GM23338 (cell line): ENCODE results near the gene EEF1AKMT4. TPM values are rescaled to one million over a fixed set of nuclear protein-coding genes. Genes with fewer than 3 reads are reported as not detected.

Experiments used
- ATAC-seq: fragments of 200-7000 bp; cut with Tn5 transposase; 3 replicates; pipeline ENCODE4 v1.9.1; 2020
- DNase-seq: peaks from one replicate; pipeline ENCODE4 v3.0.0-alpha.2; 2015; ENCODE audit warnings: low spot score
- H2AFZ ChIP-seq: fragments of 200-600 bp; sonication (generic); 2 replicates; pipeline ENCODE4 v1.8.0; 2016; ENCODE audit warnings: antibody characterized with exemption, mild to moderate bottlenecking, moderate library complexity
- H3F3A ChIP-seq: fragments of 200-600 bp; sonication (generic); replicated peaks from 2 replicates; pipeline ENCODE4 v1.8.0; 2017; ENCODE audit warnings: antibody characterized with exemption, mixed run types, low read depth
- H3K27ac ChIP-seq: fragments of 200-600 bp; sonication (generic); 2 replicates; pipeline ENCODE4 v1.6.1; 2016; ENCODE audit warnings: low read depth
- H3K27me3 ChIP-seq: fragments of 200-600 bp; sonication (generic); 2 replicates; pipeline ENCODE4 v1.8.0; 2016; ENCODE audit warnings: mild to moderate bottlenecking, mixed run types, moderate library complexity; ENCODE audit not compliant: insufficient read depth
- H3K36me3 ChIP-seq: fragments of 200-600 bp; sonication (generic); 2 replicates; pipeline ENCODE4 v1.8.0; 2016; ENCODE audit warnings: mild to moderate bottlenecking; ENCODE audit not compliant: insufficient read depth
- H3K4me1 ChIP-seq: fragments of 200-600 bp; sonication (generic); 2 replicates; pipeline ENCODE4 v1.8.0; 2016; ENCODE audit warnings: mild to moderate bottlenecking, moderate library complexity; ENCODE audit not compliant: insufficient read depth
- H3K4me2 ChIP-seq: fragments of 200-600 bp; sonication (generic); 2 replicates; pipeline ENCODE4 v1.7.1; 2017; ENCODE audit warnings: mixed run types
- H3K4me3 ChIP-seq: fragments of 200-600 bp; sonication (generic); 2 replicates; pipeline ENCODE4 v1.6.1; 2016; ENCODE audit warnings: mixed run types
- H3K79me2 ChIP-seq: fragments of 200-600 bp; sonication (generic); replicated peaks from 2 replicates; pipeline ENCODE4 v1.8.0; 2017; ENCODE audit warnings: mild to moderate bottlenecking; ENCODE audit not compliant: insufficient read depth
- H3K9me2 ChIP-seq: fragments of 200-600 bp; sonication (generic); 2 replicates; pipeline ENCODE4 v1.8.0; 2017; ENCODE audit not compliant: insufficient read depth
- H4K20me1 ChIP-seq: fragments of 200-600 bp; sonication (generic); replicated peaks from 2 replicates; pipeline ENCODE4 v1.8.0; 2017; ENCODE audit warnings: mild to moderate bottlenecking; ENCODE audit not compliant: insufficient read depth
- H3K27ac Mint-ChIP-seq: 2 replicates; pipeline ENCODE4 v1.8.0; 2020; ENCODE audit warnings: inconsistent platforms, mild to moderate bottlenecking, moderate library complexity, mixed read lengths
- H3K27me3 Mint-ChIP-seq: 3 replicates; pipeline ENCODE4 v1.8.0; 2022; ENCODE audit warnings: low read depth, mild to moderate bottlenecking, moderate library complexity, mixed read lengths, inconsistent platforms; ENCODE audit not compliant: insufficient read depth, poor library complexity
- H3K36me3 Mint-ChIP-seq: 3 replicates; pipeline ENCODE4 v1.8.0; 2021; ENCODE audit warnings: low read depth, mild to moderate bottlenecking, inconsistent platforms, moderate library complexity, mixed read lengths
- H3K4me1 Mint-ChIP-seq: 3 replicates; pipeline ENCODE4 v1.8.0; 2020; ENCODE audit warnings: mild to moderate bottlenecking, inconsistent platforms, mixed read lengths
- H3K4me3 Mint-ChIP-seq: 3 replicates; pipeline ENCODE4 v1.8.0; 2021; ENCODE audit warnings: moderate library complexity, mild to moderate bottlenecking, inconsistent platforms, mixed read lengths
- H3K9me3 Mint-ChIP-seq: 3 replicates; pipeline ENCODE4 v1.8.0; 2020; ENCODE audit warnings: moderate library complexity, mild to moderate bottlenecking, inconsistent platforms, mixed read lengths
- CTCF ChIP-seq, 2 experiments: fragments of 200-600 bp in 1 of 2; sonication (generic) in 1 of 2; conservative IDR thresholded peaks; 2 replicates each; pipeline versions ENCODE4 v1.5.1 to v1.6.1; 2016 to 2017; ENCODE audit warnings: antibody characterized with exemption in 2 of 2, low read depth in 2 of 2, mild to moderate bottlenecking in 2 of 2, moderate library complexity in 1 of 2
- EZH2 ChIP-seq: fragments of 200-600 bp; sonication (generic); IDR thresholded peaks from one replicate; pipeline ENCODE4 v1.8.0; 2017; ENCODE audit warnings: antibody characterized with exemption, mild to moderate bottlenecking, low read depth; ENCODE audit not compliant: unreplicated experiment
- EZH2phosphoT487 ChIP-seq: fragments of 200-600 bp; sonication (generic); IDR thresholded peaks from one replicate; pipeline ENCODE4 v1.8.1; 2018; ENCODE audit warnings: antibody characterized with exemption; ENCODE audit not compliant: unreplicated experiment
- NANOG ChIP-seq: IDR thresholded peaks from 2 replicates; pipeline ENCODE4 v1.6.1; 2016; ENCODE audit warnings: antibody characterized with exemption, borderline replicate concordance
- POLR2AphosphoS5 ChIP-seq: IDR thresholded peaks from 2 replicates; pipeline ENCODE4 v1.6.1; 2016; ENCODE audit warnings: antibody characterized with exemption, low read depth
- ZNF114 ChIP-seq: fragments of 250-450 bp; sonication (Bioruptor Pico); IDR thresholded peaks from 2 replicates; pipeline ENCODE4 v1.5.0; 2020; ENCODE audit warnings: mild to moderate bottlenecking, moderate library complexity
- polyA plus RNA-seq: library from polyadenylated mRNA; unstranded; fragments of >200 nt; fragmentation: Nextera tagmentation; extraction: Ambion mirVana; gene quantifications from 2 replicates; pipeline ENCODE4 v1.2.1, GENCODE V29; 2016
- total RNA-seq: library from RNA; depleted of rRNA; stranded (reverse); fragments of >200 nt; shearing (Covaris generic); gene quantifications from 2 replicates; pipeline ENCODE4 v1.2.3, GENCODE V29; 2014

The EEF1AKMT4 gene
- total and polyA plus RNA-seq, 2 experiments from 2014 or later: 12.9 to 14.3 TPM

- H3K36me3 Mint-ChIP-seq: no peaks in the 10 kb centered on the region; the same call in 2 of the 3 replicates
- TF ChIP-seq CTCF (conservative IDR thresholded peaks at IDR 0.05; ENCODE audit: low read depth in 2 of 2): peak in 1 of 2 experiments; percentile 35; a peak in 2 of 4 replicates
- no peak for TF ChIP-seq EZH2
- H3K9me3 Mint-ChIP-seq: no peaks in the 10 kb centered on the region; the same call in 2 of the 3 replicates
- Histone ChIP-seq H3K27ac (no peak overlapping the region), H3K4me2 (no peak overlapping the region), H3K36me3 (no peaks in the 10 kb centered on the region), H4K20me1 (0 out of 2 replicates have a peak, but pooled peaks cover 6% of the 10 kb centered on the region), H3K4me3 (no peak overlapping the region), H3F3A (no peaks in the 10 kb centered on the region), H3K79me2 (no peaks in the 10 kb centered on the region), H3K9me2 (no peaks in the 10 kb centered on the region), H3K27me3 (peaks cover 40% of the 10 kb centered on the region), H3K4me1 (no peaks in the 10 kb centered on the region), H2AFZ (no peak overlapping the region)
- peaks cover 6% of the 10 kb centered on the region; the same call in 1 of the 3 replicates for H3K4me1 Mint-ChIP-seq
- H3K27ac Mint-ChIP-seq: no peak overlapping the region
- ATAC-seq (no peak), DNase-seq (no peak)
- H3K27me3 Mint-ChIP-seq: peaks cover 28% of the 10 kb centered on the region
- no peak overlapping the region for H3K4me3 Mint-ChIP-seq
These were observed 12.8 kb upstream of the EEF1AKMT4 start for GRCh38 chr3:184236636-184237035.

DNA sequence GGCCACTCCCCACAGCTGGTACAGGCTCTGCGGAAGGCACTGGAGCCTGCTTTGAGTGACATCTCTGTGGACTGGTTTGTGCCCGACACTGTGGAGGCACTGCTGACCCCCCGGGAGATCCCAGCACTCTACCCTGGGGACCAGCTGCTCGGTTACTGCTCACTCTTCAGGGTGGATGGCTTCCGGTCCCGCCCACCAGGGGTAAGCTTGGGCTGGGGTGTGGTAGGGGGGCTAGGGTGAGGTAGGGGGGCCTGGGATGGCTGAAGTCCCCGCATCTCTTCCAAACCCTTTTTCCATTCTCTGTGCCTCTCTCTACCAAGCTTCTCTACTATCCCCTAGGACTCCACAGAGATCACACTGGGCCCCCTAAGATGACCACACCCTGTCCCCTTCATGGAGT lies 12.3 kb upstream of the EEF1AKMT4 start:
- DNase-seq (no peak), ATAC-seq (no peak)
- no peaks in the 10 kb centered on the region for H3K79me2 ChIP-seq
- peaks cover 8% of the 10 kb centered on the region for H3K4me1 Mint-ChIP-seq
- no peak overlapping the region for H3K27ac ChIP-seq
- H3K4me3 ChIP-seq: no peak overlapping the region
- no peak overlapping the region; the same call in 2 of the 3 replicates for H3K4me3 Mint-ChIP-seq
- H4K20me1 ChIP-seq: peaks cover 7% of the 10 kb centered on the region; the same call in 1 of the 2 replicates
- no peak overlapping the region for H3K27ac Mint-ChIP-seq
- peaks cover 25% of the 10 kb centered on the region for H3K27me3 Mint-ChIP-seq
- H3K4me2 ChIP-seq: no peak overlapping the region
- peaks cover under 1% of the 10 kb centered on the region for H3K36me3 Mint-ChIP-seq
- no peaks in the 10 kb centered on the region; the same call in 2 of the 3 replicates for H3K9me3 Mint-ChIP-seq
- no peaks in the 10 kb centered on the region for H3K4me1 ChIP-seq
- H3K36me3 ChIP-seq: no peaks in the 10 kb centered on the region; the same call in 1 of the 2 replicates
- TF ChIP-seq ZNF114 (no peak), NANOG (no peak), POLR2AphosphoS5 (no peak), EZH2phosphoT487 (no peak), CTCF (conservative IDR thresholded peaks at IDR 0.05; ENCODE audit: low read depth in 2 of 2) (no peak)
- no peaks in the 10 kb centered on the region for H3K9me2 ChIP-seq
- H3F3A ChIP-seq: no peaks in the 10 kb centered on the region
- H2AFZ ChIP-seq: no peak overlapping the region
- H3K27me3 ChIP-seq: peaks cover 34% of the 10 kb centered on the region
